GM12872 (cell line): Measurements from ENCODE around the gene TFDP2.

Experiments used
- TF ChIP-seq, protein P1 (sequence below): IDR thresholded peaks from 3 replicates; pipeline ENCODE4 v1.5.1; 2011; ENCODE audit warnings: low read depth, mild to moderate bottlenecking, low read length, moderate library complexity; ENCODE audit not compliant: insufficient read depth

The TFDP2 gene

DNA sequence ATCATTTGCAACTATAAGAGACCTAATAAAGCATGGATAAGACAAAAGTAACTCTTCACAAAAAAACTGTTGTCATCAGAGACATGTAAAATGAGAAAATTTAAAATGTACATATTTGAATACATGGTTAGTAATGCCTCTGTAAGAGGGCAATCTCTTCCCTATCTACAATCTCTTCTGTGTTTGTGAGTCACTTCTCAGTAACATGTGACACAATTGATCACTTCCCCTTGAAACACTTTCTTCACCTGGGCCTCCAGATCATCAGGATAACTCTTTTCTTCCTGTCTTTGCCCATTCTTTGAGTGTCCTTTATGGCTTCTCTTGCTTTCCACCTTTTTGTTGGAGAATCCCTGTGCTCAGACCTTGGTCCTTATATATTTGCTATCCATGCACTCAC is 50.4 kb downstream of the TFDP2 start:
- TF ChIP-seq, protein P1, sequence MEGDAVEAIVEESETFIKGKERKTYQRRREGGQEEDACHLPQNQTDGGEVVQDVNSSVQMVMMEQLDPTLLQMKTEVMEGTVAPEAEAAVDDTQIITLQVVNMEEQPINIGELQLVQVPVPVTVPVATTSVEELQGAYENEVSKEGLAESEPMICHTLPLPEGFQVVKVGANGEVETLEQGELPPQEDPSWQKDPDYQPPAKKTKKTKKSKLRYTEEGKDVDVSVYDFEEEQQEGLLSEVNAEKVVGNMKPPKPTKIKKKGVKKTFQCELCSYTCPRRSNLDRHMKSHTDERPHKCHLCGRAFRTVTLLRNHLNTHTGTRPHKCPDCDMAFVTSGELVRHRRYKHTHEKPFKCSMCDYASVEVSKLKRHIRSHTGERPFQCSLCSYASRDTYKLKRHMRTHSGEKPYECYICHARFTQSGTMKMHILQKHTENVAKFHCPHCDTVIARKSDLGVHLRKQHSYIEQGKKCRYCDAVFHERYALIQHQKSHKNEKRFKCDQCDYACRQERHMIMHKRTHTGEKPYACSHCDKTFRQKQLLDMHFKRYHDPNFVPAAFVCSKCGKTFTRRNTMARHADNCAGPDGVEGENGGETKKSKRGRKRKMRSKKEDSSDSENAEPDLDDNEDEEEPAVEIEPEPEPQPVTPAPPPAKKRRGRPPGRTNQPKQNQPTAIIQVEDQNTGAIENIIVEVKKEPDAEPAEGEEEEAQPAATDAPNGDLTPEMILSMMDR, result no peak

DNA sequence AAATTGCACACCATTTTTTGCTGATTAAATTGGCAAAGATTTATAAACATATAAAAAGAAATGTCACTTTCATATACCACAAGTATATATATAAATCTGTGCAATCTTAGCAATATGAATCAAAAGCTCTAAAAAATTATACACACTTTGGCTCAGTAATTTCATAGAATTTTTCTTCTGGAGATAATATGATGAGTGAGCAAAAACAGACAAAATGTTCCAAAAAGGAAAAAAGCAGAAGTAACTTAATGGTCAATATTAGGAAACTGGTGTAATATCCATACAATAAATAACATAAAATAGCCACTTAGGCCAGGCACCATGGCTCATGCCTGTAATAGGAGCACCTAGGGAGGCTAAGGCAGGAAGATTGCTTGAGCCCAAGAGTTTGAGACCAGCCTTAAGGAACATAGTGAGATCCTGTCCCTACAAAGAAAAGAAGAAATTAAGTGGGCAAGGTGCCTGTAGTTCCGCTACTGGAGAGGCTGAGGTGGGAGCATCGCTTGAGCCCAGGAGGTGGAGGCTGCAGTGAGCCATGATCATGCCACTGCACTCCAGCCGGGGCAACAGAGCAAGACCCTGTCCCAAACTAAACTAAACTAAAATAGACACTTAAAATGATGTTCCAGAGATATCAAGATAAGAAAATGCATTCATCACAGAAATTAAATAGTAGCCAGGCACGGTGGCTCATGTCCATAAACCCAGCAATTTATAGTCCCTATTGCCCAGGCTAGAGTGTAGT is 52.1 kb downstream of the TFDP2 start:
- TF ChIP-seq, protein P1, result no peak

DNA sequence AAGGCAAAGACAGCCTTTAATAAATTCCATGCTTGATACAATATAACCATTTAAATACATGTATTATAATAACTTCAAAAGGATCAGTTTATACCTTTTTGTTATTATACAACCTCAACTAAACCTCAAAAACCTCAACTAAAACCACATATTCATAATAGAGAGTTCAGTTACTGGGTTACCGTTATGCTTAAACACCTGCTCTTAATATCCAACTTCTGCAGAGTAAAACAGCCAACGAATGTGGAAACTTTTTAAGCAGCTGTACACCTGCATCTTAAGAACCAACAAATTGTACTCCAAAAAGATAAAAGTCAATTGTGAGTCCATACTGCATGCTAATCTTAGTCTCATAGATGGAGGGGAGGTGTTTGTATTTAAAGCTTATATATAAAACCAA is 53.5 kb downstream of the TFDP2 start:
- TF ChIP-seq, protein P1, result no peak

DNA sequence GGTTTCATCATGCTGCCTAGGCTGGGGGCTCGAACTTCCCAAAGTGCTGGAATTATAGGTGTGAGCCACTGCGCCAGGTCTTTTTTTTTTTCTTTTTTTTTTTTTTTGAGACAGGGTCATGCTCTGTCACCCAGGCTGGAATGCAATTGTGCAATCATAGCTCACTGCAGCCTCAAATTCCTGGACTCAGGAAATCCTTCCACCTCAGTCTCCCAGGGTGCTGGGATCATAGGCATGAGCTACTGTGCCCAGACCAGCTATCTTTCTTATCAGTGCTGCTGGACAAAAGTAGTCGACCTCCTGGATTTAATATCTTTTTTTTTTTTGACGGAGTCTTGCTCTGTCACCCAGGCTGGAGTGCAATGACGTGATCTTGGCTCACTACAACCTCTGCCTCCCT is 60.8 kb downstream of the TFDP2 start:
- TF ChIP-seq, protein P1, result no peak

DNA sequence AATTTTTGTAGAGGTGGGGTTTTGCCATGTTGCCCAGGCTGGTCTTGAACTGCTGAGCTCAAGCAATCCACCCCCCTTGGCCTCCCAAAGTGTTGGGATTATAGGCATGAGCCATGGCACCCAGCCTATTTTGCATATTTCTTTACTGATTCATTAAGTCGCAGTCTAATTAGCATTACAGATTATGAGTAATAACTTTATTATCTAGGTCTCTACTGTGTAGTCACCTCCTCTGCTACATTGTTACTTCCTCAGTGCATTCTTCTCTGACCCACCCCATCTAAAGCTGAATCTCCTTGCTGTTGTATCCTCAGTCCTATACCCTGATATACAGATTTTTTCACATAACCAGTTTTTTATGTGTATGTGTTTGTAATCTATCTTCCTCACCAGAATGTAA is 61.7 kb downstream of the TFDP2 start:
- TF ChIP-seq, protein P1, result no peak

DNA sequence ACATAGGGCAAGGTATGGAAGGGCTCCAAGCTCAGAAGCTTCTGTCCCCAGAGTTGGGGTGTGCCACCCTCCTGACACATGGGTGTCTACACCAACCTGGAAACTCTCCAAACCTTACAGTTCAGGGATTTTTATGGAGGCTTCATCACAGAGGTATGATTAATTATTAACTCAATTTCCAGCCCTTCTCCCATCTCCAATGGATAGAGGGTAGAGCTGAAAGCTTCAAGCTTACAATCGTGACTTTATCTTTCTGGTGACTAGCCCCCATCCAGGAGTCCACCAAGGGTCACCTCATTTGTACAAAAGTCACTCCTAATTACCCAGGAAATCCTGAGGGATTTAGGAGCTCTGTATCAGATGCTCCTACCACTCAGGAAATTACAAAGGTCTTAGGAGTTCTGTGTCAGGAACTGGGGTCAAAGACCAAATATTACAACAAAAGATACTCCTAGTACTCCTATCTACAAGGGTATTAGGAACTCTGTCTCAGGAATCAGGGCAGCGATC is 62.7 kb downstream of the TFDP2 start:
- TF ChIP-seq, protein P1, result no peak

DNA sequence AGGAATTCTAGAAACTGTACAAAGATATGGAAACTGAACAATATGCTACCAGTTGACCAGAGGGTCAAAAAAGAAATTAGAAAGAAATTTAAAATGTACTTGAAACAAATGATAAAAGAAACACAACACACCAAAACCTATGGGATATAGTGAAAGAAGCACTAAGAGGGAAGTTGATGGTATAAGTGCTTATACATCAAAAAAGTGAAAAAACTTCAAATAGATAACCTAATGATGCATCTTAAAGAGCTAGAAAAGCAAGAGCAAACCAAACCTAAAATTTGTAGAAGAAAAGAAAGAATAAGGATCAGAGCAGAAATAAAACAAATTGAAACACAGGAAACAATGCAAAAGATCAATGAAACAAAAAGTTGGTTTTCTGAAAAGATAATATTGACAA is 68.2 kb downstream of the TFDP2 start:
- TF ChIP-seq, protein P1, result no peak
